ENCODE results near the gene ARHGEF28. TPM values are rescaled to one million over a fixed set of nuclear protein-coding genes. Genes with fewer than 3 reads are reported as not detected.

The ARHGEF28 gene
- total RNA-seq, 6 experiments from 2014 or later, result 3.0 to 14.9 (median 6.4) TPM

GRCh38 chr5:73726606-73727231 is 100.7 kb downstream of the ARHGEF28 start:
- intact Hi-C loops (cut with DNase I), result no loop called here
- H3K4me3 ChIP-seq, result no peak overlapping the region
- H3K36me3 ChIP-seq, result no peaks in the 10 kb centered on the region
- H3K9me3 ChIP-seq, result no peaks in the 10 kb centered on the region
- peak overlapping the region; percentile 1 to 61 (median 50) for H3K27ac ChIP-seq
- ATAC-seq (peak; percentile 32 to 48 (median 40)), DNase-seq (no peak)
- 13% methylated on average over 5 of the region's 5 CpGs for WGBS (ENCODE audit: insufficient coverage, low coverage, low lambda C conversion rate, missing lambda C conversion rate)
- H3K4me1 ChIP-seq, result peaks cover 0 to 38% (median 9%) of the 10 kb centered on the region in 4 donors
- no peaks in the 10 kb centered on the region for H3K27me3 ChIP-seq
- TF ChIP-seq, protein P1, sequence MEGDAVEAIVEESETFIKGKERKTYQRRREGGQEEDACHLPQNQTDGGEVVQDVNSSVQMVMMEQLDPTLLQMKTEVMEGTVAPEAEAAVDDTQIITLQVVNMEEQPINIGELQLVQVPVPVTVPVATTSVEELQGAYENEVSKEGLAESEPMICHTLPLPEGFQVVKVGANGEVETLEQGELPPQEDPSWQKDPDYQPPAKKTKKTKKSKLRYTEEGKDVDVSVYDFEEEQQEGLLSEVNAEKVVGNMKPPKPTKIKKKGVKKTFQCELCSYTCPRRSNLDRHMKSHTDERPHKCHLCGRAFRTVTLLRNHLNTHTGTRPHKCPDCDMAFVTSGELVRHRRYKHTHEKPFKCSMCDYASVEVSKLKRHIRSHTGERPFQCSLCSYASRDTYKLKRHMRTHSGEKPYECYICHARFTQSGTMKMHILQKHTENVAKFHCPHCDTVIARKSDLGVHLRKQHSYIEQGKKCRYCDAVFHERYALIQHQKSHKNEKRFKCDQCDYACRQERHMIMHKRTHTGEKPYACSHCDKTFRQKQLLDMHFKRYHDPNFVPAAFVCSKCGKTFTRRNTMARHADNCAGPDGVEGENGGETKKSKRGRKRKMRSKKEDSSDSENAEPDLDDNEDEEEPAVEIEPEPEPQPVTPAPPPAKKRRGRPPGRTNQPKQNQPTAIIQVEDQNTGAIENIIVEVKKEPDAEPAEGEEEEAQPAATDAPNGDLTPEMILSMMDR (IDR thresholded peaks at IDR 0.05), result no peak
- no peak for TF ChIP-seq POLR2A (IDR thresholded peaks at IDR 0.05)

- Histone ChIP-seq H3K27me3 (no peaks in the 10 kb centered on the region), H3K27ac (peak overlapping the region in 1 of 3 donors; percentile 61), H3K4me1 (peaks cover 0 to 38% (median 9%) of the 10 kb centered on the region in 4 donors), H3K36me3 (no peaks in the 10 kb centered on the region), H3K4me3 (no peak overlapping the region), H3K9me3 (no peaks in the 10 kb centered on the region)
- no peak for DNase-seq
- WGBS (ENCODE audit: insufficient coverage, low coverage, low lambda C conversion rate, missing lambda C conversion rate), result 50% methylated on average over 1 of the region's 1 CpG
- TF ChIP-seq POLR2A (IDR thresholded peaks at IDR 0.05), result no peak
- TF ChIP-seq, protein P1 (IDR thresholded peaks at IDR 0.05), result no peak
- ATAC-seq, result no peak
- intact Hi-C loops (cut with DNase I), result no loop called here
Measured at GRCh38 chr5:73727470-73727869, 101.5 kb downstream of the ARHGEF28 start.

GRCh38 chr5:73728493-73729273 is 102.7 kb downstream of the ARHGEF28 start:
- no peak for DNase-seq
- TF ChIP-seq, protein P1 (IDR thresholded peaks at IDR 0.05), result no peak
- TF ChIP-seq POLR2A (IDR thresholded peaks at IDR 0.05), result no peak
- H3K27ac ChIP-seq, result peak overlapping the region in 2 of 3 donors; percentile 4 to 61
- WGBS (ENCODE audit: insufficient coverage, low coverage, low lambda C conversion rate, missing lambda C conversion rate), result 57% methylated on average over 6 of the region's 7 CpGs
- intact Hi-C loops (cut with DNase I), result no loop called here
- no peaks in the 10 kb centered on the region for H3K9me3 ChIP-seq
- peaks cover 0 to 38% (median 9%) of the 10 kb centered on the region in 4 donors for H3K4me1 ChIP-seq
- H3K36me3 ChIP-seq, result no peaks in the 10 kb centered on the region
- ATAC-seq, result peak; percentile 37 to 82 (median 66)
- H3K4me3 ChIP-seq, result no peak overlapping the region
- no peaks in the 10 kb centered on the region for H3K27me3 ChIP-seq

DNA sequence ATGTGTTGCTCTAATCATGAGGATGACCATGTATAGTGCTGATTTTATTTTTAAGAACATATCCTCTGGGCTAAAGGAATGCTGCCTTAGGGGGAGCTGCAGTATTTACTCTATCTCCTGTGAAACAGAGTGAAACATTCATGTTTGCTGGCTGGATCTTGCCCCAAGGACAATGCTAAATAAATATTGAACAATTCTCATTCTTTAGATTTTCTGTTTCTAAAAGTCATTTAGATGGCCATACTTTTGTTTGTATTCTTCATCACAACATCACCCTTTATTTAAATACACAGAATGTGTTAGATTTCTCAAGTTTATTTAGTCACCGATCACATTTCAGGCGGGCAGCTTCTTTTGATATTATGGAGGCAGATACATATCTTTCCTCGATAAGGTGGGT is 103.3 kb downstream of the ARHGEF28 start:
- H3K36me3 ChIP-seq, result no peaks in the 10 kb centered on the region
- DNase-seq, result no peak
- H3K4me3 ChIP-seq, result no peak overlapping the region
- 67% methylated on average over 3 of the region's 3 CpGs for whole genome bisulfite sequencing (ENCODE audit: insufficient coverage, low coverage, low lambda C conversion rate, missing lambda C conversion rate)
- H3K9me3 ChIP-seq, result no peaks in the 10 kb centered on the region
- TF ChIP-seq, protein P1 (IDR thresholded peaks at IDR 0.05), result peak; percentile 6 to 21 (median 16)
- no peak for TF ChIP-seq POLR2A (IDR thresholded peaks at IDR 0.05)
- intact Hi-C loops (cut with DNase I), result no loop called here
- H3K27ac ChIP-seq, result peak overlapping the region in 1 of 3 donors; percentile 42
- H3K27me3 ChIP-seq, result no peaks in the 10 kb centered on the region
- peaks cover 0 to 38% (median 9%) of the 10 kb centered on the region in 4 donors for H3K4me1 ChIP-seq
- peak; percentile 61 to 70 (median 66) for ATAC-seq

Measured in right lobe of liver (tissue), 6 donors.